IPS DF 19.7 (cell line): Measurements from ENCODE around the gene TAS2R40.

Source experiments
- DNase-seq: peaks from one replicate; pipeline ENCODE4 v3.0.0-alpha.2; 2013; ENCODE audit warnings: low read depth, low spot score

TAS2R40 gene

GRCh38 chr7:143223784-143224183, 1.9 kb downstream of the TAS2R40 start:
- no peak for DNase-seq

- DNase-seq = no peak
These were observed 3.2 kb downstream of the TAS2R40 start for GRCh38 chr7:143225047-143225446.

- DNase-seq = no peak
These were observed 6.0 kb downstream of the TAS2R40 start for GRCh38 chr7:143227806-143228205.

GRCh38 chr7:143229054-143229790, 7.4 kb downstream of the TAS2R40 start:
- DNase-seq = peak; percentile 17

- DNase-seq = no peak
These were observed 9.0 kb downstream of the TAS2R40 start for GRCh38 chr7:143230602-143231457.

GRCh38 chr7:143233816-143234532, 12.1 kb downstream of the TAS2R40 start:
- no peak for DNase-seq

- DNase-seq = no peak
These were observed 12.7 kb downstream of the TAS2R40 start for GRCh38 chr7:143234533-143234875.

GRCh38 chr7:143235561-143235960, 13.7 kb downstream of the TAS2R40 start:
- DNase-seq = no peak

GRCh38 chr7:143236408-143236990, 14.7 kb downstream of the TAS2R40 start:
- DNase-seq = no peak

GRCh38 chr7:143237366-143237765, 15.5 kb downstream of the TAS2R40 start:
- no peak for DNase-seq

GRCh38 chr7:143238289-143238980, 16.6 kb downstream of the TAS2R40 start:
- no peak for DNase-seq

GRCh38 chr7:143239813-143240212, 18.0 kb downstream of the TAS2R40 start:
- DNase-seq = no peak

GRCh38 chr7:143240291-143241168, 18.7 kb downstream of the TAS2R40 start:
- DNase-seq = no peak

- DNase-seq = no peak
These were observed 20.5 kb downstream of the TAS2R40 start for GRCh38 chr7:143242306-143242705.

GRCh38 chr7:143243111-143243510, 21.3 kb downstream of the TAS2R40 start:
- no peak for DNase-seq

- DNase-seq = no peak
These were observed 21.8 kb downstream of the TAS2R40 start for GRCh38 chr7:143243614-143244013.

GRCh38 chr7:143244321-143244720, 22.5 kb downstream of the TAS2R40 start:
- DNase-seq = no peak

- no peak for DNase-seq
These were observed 23.3 kb downstream of the TAS2R40 start for GRCh38 chr7:143245123-143245522.

GRCh38 chr7:143247372-143247771, 25.5 kb downstream of the TAS2R40 start:
- DNase-seq = no peak

- no peak for DNase-seq
These were observed 27.0 kb downstream of the TAS2R40 start for GRCh38 chr7:143248761-143249354.
